SK-N-SH treated with all-trans-retinoic acid at 6 μM for 48 hours (cell line): ENCODE results near the gene TEKTIP1.

Experiments used
- ATAC-seq: fragments of 200-7000 bp; cut with Tn5 transposase; 3 replicates; pipeline ENCODE4 v1.9.1; 2020; ENCODE audit warnings: mild to moderate bottlenecking, moderate library complexity
- ARNTL ChIP-seq: fragments of 450-650 bp; formaldehyde crosslinking; IDR thresholded peaks from 2 replicates; pipeline ENCODE4 v1.5.0; 2020; ENCODE audit warnings: low read depth, mild to moderate bottlenecking, moderate library complexity, borderline replicate concordance
- BACH2 ChIP-seq: fragments of 250-450 bp; sonication (Bioruptor Pico); IDR thresholded peaks from 2 replicates; pipeline ENCODE4 v1.9.0; 2021; ENCODE audit warnings: mild to moderate bottlenecking, borderline replicate concordance
- CREB5 ChIP-seq: fragments of 250-450 bp; sonication (Bioruptor Pico); IDR thresholded peaks from 2 replicates; pipeline ENCODE4 v1.5.1; 2020; ENCODE audit warnings: low read depth, mild to moderate bottlenecking, moderate library complexity
- CSRNP3 ChIP-seq: fragments of 250-450 bp; sonication (Bioruptor Pico); IDR thresholded peaks from 2 replicates; pipeline ENCODE4 v1.5.1; 2021; ENCODE audit warnings: mild to moderate bottlenecking, moderate library complexity
- ESRRG ChIP-seq: fragments of 250-450 bp; sonication (Bioruptor Pico); IDR thresholded peaks from 2 replicates; pipeline ENCODE4 v1.6.1; 2021; ENCODE audit warnings: mild to moderate bottlenecking
- GLIS3 ChIP-seq: fragments of 250-450 bp; sonication (Bioruptor Pico); IDR thresholded peaks from 2 replicates; pipeline ENCODE4 v1.5.0; 2020; ENCODE audit warnings: mild to moderate bottlenecking, moderate library complexity
- ISL1 ChIP-seq: fragments of 250-450 bp; sonication (Bioruptor Pico); IDR thresholded peaks from 2 replicates; pipeline ENCODE4 v2.1.2; 2022; ENCODE audit warnings: mild to moderate bottlenecking, moderate library complexity
- OSR1 ChIP-seq: fragments of 250-450 bp; sonication (Bioruptor Pico); IDR thresholded peaks from 2 replicates; pipeline ENCODE4 v1.8.0; 2022; ENCODE audit warnings: moderate library complexity, mild to moderate bottlenecking, inconsistent platforms
- POU6F1 ChIP-seq: fragments of 250-450 bp; sonication (Bioruptor Pico); IDR thresholded peaks from 2 replicates; pipeline ENCODE4 v1.8.0; 2021; ENCODE audit warnings: low read depth, mild to moderate bottlenecking, moderate library complexity, borderline replicate concordance
- PPARA ChIP-seq: fragments of 250-450 bp; sonication (Bioruptor Pico); IDR thresholded peaks from 2 replicates; pipeline ENCODE4 v1.5.0; 2020; ENCODE audit warnings: mild to moderate bottlenecking, borderline replicate concordance
- SNAI2 ChIP-seq: fragments of 250-450 bp; sonication (Bioruptor Pico); IDR thresholded peaks from 2 replicates; pipeline ENCODE4 v1.5.0; 2020; ENCODE audit warnings: mild to moderate bottlenecking, moderate library complexity
- TCF4 ChIP-seq: fragments of 250-450 bp; sonication (Bioruptor Pico); IDR thresholded peaks from 2 replicates; pipeline ENCODE4 v1.8.0; 2021; ENCODE audit warnings: mild to moderate bottlenecking, moderate library complexity, borderline replicate concordance
- ZC3H10 ChIP-seq: fragments of 250-450 bp; sonication (Bioruptor Pico); IDR thresholded peaks from 2 replicates; pipeline ENCODE4 v1.5.1; 2021; ENCODE audit warnings: mild to moderate bottlenecking, moderate library complexity
- ZFP3 ChIP-seq: fragments of 250-450 bp; sonication (Bioruptor Pico); IDR thresholded peaks from 2 replicates; pipeline ENCODE4 v1.5.0; 2020; ENCODE audit warnings: mild to moderate bottlenecking, moderate library complexity
- ZFP30 ChIP-seq: fragments of 450-650 bp; formaldehyde crosslinking; IDR thresholded peaks from 2 replicates; pipeline ENCODE4 v1.5.0; 2022; ENCODE audit warnings: mild to moderate bottlenecking, moderate library complexity
- ZNF565 ChIP-seq: fragments of 450-650 bp; formaldehyde crosslinking; conservative IDR thresholded peaks from 2 replicates; pipeline ENCODE4 v1.5.0; 2020; ENCODE audit warnings: low read depth, mild to moderate bottlenecking, moderate library complexity
- ZNF70 ChIP-seq: fragments of 450-650 bp; formaldehyde crosslinking; IDR thresholded peaks from 2 replicates; pipeline ENCODE4 v1.5.0; 2020; ENCODE audit warnings: mild to moderate bottlenecking, moderate library complexity
- TF ChIP-seq, protein P1 (sequence below): fragments of 250-450 bp; sonication (Bioruptor Pico); IDR thresholded peaks from 2 replicates; pipeline ENCODE4 v1.8.0; 2020; ENCODE audit warnings: mild to moderate bottlenecking, moderate library complexity, borderline replicate concordance
- TF ChIP-seq, protein P2 (sequence below): fragments of 250-450 bp; sonication (Bioruptor Pico); IDR thresholded peaks from 2 replicates; pipeline ENCODE4 v1.5.0; 2020; ENCODE audit warnings: mild to moderate bottlenecking, moderate library complexity

The TEKTIP1 gene

DNA sequence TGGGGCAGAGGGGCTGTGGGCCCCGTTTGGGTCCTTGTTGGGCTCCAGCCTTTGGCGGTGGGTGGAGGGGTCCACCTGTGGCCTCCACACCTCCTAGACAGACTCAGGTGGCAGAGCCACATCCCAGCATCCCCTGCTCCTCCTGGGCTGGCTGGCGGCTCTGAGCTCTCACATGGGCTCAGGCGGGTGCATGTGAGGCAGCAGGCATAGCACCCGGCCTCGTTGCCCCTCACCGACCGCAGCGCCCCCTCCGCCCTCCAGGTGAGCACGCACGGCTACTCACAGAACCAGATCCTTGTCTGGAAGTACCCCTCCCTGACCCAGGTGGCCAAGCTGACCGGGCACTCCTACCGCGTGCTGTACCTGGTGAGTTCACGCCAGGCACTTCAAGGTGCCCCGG, 5.9 kb upstream of the TEKTIP1 start:
- no peak for ATAC-seq
- TF ChIP-seq CSRNP3 (CRISPR knock-in tag) = no peak

- TF ChIP-seq OSR1 (CRISPR knock-in tag) = no peak
- no peak for TF ChIP-seq ZC3H10 (CRISPR knock-in tag)
- no peak for TF ChIP-seq TCF4
- no peak for TF ChIP-seq CREB5
- TF ChIP-seq, protein P1, sequence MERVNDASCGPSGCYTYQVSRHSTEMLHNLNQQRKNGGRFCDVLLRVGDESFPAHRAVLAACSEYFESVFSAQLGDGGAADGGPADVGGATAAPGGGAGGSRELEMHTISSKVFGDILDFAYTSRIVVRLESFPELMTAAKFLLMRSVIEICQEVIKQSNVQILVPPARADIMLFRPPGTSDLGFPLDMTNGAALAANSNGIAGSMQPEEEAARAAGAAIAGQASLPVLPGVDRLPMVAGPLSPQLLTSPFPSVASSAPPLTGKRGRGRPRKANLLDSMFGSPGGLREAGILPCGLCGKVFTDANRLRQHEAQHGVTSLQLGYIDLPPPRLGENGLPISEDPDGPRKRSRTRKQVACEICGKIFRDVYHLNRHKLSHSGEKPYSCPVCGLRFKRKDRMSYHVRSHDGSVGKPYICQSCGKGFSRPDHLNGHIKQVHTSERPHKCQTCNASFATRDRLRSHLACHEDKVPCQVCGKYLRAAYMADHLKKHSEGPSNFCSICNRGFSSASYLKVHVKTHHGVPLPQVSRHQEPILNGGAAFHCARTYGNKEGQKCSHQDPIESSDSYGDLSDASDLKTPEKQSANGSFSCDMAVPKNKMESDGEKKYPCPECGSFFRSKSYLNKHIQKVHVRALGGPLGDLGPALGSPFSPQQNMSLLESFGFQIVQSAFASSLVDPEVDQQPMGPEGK (CRISPR knock-in tag) = no peak
- no peak for TF ChIP-seq ZNF565 (CRISPR knock-in tag)
- no peak for TF ChIP-seq BACH2
- TF ChIP-seq PPARA (CRISPR knock-in tag) = no peak
- TF ChIP-seq ZFP3 (CRISPR knock-in tag) = no peak
- TF ChIP-seq ZNF70 (CRISPR knock-in tag) = no peak
- TF ChIP-seq ZFP30 (CRISPR knock-in tag) = no peak
- no peak for TF ChIP-seq CSRNP3 (CRISPR knock-in tag)
- TF ChIP-seq POU6F1 (CRISPR knock-in tag) = no peak
- ATAC-seq = no peak
Measured at GRCh38 chr19:3533563-3534216, 5.3 kb upstream of the TEKTIP1 start.

DNA sequence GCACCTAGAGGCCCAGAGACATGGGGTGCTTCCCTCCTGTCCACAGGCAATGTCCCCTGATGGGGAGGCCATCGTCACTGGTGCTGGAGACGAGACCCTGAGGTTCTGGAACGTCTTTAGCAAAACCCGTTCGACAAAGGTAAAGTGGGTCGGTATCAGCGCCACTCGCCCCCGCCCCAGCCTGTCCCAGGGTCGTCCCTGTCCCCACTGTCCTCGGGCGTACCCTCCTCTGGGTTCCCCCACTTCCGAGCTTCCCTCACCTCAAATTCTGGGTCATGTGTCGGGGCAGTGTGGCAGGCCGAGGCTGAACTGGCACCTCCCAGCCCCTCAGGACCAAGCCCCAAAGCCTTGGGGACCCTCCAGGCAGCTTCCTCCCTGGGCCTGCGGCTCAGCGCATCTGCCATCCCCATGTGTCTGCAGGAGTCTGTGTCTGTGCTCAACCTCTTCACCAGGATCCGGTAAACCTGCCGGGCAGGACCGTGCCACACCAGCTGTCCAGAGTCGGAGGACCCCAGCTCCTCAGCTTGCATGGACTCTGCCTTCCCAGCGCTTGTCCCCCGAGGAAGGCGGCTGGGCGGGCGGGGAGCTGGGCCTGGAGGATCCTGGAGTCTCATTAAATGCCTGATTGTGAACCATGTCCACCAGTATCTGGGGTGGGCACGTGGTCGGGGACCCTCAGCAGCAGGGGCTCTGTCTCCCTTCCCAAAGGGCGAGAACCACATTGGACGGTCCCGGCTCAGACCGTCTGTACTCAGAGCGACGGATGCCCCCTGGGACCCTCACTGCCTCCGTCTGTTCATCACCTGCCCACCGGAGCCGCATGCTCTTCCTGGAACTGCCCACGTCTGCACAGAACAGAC, 4.4 kb upstream of the TEKTIP1 start:
- no peak for ATAC-seq
- TF ChIP-seq ESRRG (no peak), POU6F1 (CRISPR knock-in tag) (no peak), ZNF565 (CRISPR knock-in tag) (no peak), ZFP3 (CRISPR knock-in tag) (no peak), ARNTL (no peak), CSRNP3 (CRISPR knock-in tag) (no peak), SNAI2 (no peak), OSR1 (CRISPR knock-in tag) (no peak), ZC3H10 (CRISPR knock-in tag) (no peak), ZFP30 (CRISPR knock-in tag) (no peak), GLIS3 (CRISPR knock-in tag) (no peak), ISL1 (CRISPR knock-in tag) (no peak)
- TF ChIP-seq, protein P2, sequence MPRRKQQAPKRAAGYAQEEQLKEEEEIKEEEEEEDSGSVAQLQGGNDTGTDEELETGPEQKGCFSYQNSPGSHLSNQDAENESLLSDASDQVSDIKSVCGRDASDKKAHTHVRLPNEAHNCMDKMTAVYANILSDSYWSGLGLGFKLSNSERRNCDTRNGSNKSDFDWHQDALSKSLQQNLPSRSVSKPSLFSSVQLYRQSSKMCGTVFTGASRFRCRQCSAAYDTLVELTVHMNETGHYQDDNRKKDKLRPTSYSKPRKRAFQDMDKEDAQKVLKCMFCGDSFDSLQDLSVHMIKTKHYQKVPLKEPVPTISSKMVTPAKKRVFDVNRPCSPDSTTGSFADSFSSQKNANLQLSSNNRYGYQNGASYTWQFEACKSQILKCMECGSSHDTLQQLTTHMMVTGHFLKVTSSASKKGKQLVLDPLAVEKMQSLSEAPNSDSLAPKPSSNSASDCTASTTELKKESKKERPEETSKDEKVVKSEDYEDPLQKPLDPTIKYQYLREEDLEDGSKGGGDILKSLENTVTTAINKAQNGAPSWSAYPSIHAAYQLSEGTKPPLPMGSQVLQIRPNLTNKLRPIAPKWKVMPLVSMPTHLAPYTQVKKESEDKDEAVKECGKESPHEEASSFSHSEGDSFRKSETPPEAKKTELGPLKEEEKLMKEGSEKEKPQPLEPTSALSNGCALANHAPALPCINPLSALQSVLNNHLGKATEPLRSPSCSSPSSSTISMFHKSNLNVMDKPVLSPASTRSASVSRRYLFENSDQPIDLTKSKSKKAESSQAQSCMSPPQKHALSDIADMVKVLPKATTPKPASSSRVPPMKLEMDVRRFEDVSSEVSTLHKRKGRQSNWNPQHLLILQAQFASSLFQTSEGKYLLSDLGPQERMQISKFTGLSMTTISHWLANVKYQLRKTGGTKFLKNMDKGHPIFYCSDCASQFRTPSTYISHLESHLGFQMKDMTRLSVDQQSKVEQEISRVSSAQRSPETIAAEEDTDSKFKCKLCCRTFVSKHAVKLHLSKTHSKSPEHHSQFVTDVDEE (CRISPR knock-in tag) = no peak
- TF ChIP-seq, protein P1 (CRISPR knock-in tag) = no peak
